Endodermal cell (in vitro differentiated cells): ENCODE measurements around the gene TPGS1. TPM values are rescaled to one million over a fixed set of nuclear protein-coding genes. Genes with fewer than 3 reads are reported as not detected.

Source experiments
- DNase-seq: peaks from one replicate; pipeline ENCODE4 v3.0.0-alpha.2; 2017
- H3K27ac ChIP-seq: 2 replicates; pipeline ENCODE4 v1.5.1; 2013; ENCODE audit warnings: mild to moderate bottlenecking, low read depth, low read length, moderate library complexity
- H3K27me3 ChIP-seq: 2 replicates; pipeline ENCODE4 v1.6.1; 2013; ENCODE audit warnings: mild to moderate bottlenecking, low read length, moderate library complexity; ENCODE audit not compliant: insufficient read depth, control insufficient read depth, poor library complexity, severe bottlenecking
- H3K36me3 ChIP-seq: 2 replicates; pipeline ENCODE4 v1.7.0; 2013; ENCODE audit warnings: mild to moderate bottlenecking, low read length, moderate library complexity; ENCODE audit not compliant: control insufficient read depth, insufficient read depth
- H3K4me1 ChIP-seq: one replicate; pipeline ENCODE4 v1.7.0; 2013; ENCODE audit warnings: low read length; ENCODE audit not compliant: control insufficient read depth, insufficient read depth
- H3K4me3 ChIP-seq: 2 replicates; pipeline ENCODE4 v1.5.1; 2013; ENCODE audit warnings: mild to moderate bottlenecking, low read length, moderate library complexity
- H3K9ac ChIP-seq: 2 replicates; pipeline ENCODE4 v1.6.1; 2013; ENCODE audit warnings: mild to moderate bottlenecking, low read length, moderate library complexity; ENCODE audit not compliant: poor library complexity, severe bottlenecking; ENCODE audit errors: extremely low read depth
- H3K9me3 ChIP-seq: 2 replicates; pipeline ENCODE4 v1.6.1; 2013; ENCODE audit warnings: mild to moderate bottlenecking, low read length, moderate library complexity; ENCODE audit not compliant: control insufficient read depth
- H3K27ac Mint-ChIP-seq: 2 replicates; pipeline ENCODE4 v1.8.0; 2020; ENCODE audit warnings: mixed read lengths
- H3K27me3 Mint-ChIP-seq: 2 replicates; pipeline ENCODE4 v1.8.0; 2021; ENCODE audit warnings: mild to moderate bottlenecking, mixed read lengths; ENCODE audit not compliant: insufficient read depth
- H3K36me3 Mint-ChIP-seq: 2 replicates; pipeline ENCODE4 v1.8.0; 2020; ENCODE audit warnings: low read depth, mixed read lengths
- H3K4me1 Mint-ChIP-seq: 2 replicates; pipeline ENCODE4 v1.8.0; 2020; ENCODE audit warnings: mixed read lengths
- H3K4me3 Mint-ChIP-seq: 2 replicates; pipeline ENCODE4 v1.8.0; 2020; ENCODE audit warnings: mild to moderate bottlenecking, moderate library complexity, mixed read lengths
- H3K9me3 Mint-ChIP-seq: 2 replicates; pipeline ENCODE4 v1.8.0; 2020; ENCODE audit warnings: mild to moderate bottlenecking, mixed read lengths
- CTCF ChIP-seq: fragments of 200-600 bp; sonication (generic); conservative IDR thresholded peaks from 2 replicates; pipeline ENCODE4 v1.5.0; 2021; ENCODE audit warnings: antibody characterized with exemption, mild to moderate bottlenecking
- WGBS, 2 experiments: methylation state at CpG; one replicate each; pipeline versions ENCODE4 v1.1.5 to v1.1.7; 2013; ENCODE audit warnings: missing lambda C conversion rate in 2 of 2, mixed read lengths in 1 of 2; ENCODE audit not compliant: insufficient coverage in 1 of 2, insufficient read length in 1 of 2; 5-methylcytosine and 5-hydroxymethylcytosine counted together
- total RNA-seq, 2 donors: library from RNA; stranded (reverse); fragmentation: NEBNext Ultra II Directional in 1 of 2; extraction: Animal tissue kit (Norgen Biotek cat#: 25700) in 1 of 2; gene quantifications; 2 replicates in 1 of 2; 3 replicates in 1 of 2; pipeline ENCODE4 v1.2.1, GENCODE V29; 2021

TPGS1 gene
- total RNA-seq, 2 donors from 2014 or later: 11.7 to 13.0 TPM

- DNase-seq: no peak
- Histone ChIP-seq H3K27me3 (no peaks in the 10 kb centered on the region), H3K9ac (no peak overlapping the region), H3K4me3 (no peak overlapping the region), H3K27ac (no peak overlapping the region), H3K4me1 (no peaks in the 10 kb centered on the region), H3K36me3 (no peaks in the 10 kb centered on the region), H3K9me3 (no peaks in the 10 kb centered on the region)
- no peak for TF ChIP-seq CTCF
- no peak overlapping the region for H3K27ac Mint-ChIP-seq
- WGBS, 2 experiments: 96 to 98% methylated on average over 37 to 45 of the region's 45 CpGs
- H3K4me1 Mint-ChIP-seq: no peaks in the 10 kb centered on the region
- H3K27me3 Mint-ChIP-seq: peaks cover 34% of the 10 kb centered on the region
- H3K9me3 Mint-ChIP-seq: no peaks in the 10 kb centered on the region
- H3K4me3 Mint-ChIP-seq: no peak overlapping the region
- peaks cover 4% of the 10 kb centered on the region for H3K36me3 Mint-ChIP-seq
Measured at GRCh38 chr19:519449-519865, 12.2 kb downstream of the TPGS1 start.

GRCh38 chr19:522726-523125 lies 15.4 kb downstream of the TPGS1 start:
- H3K27me3 Mint-ChIP-seq: peaks cover 37% of the 10 kb centered on the region
- Histone ChIP-seq H3K27ac (no peak overlapping the region), H3K36me3 (no peaks in the 10 kb centered on the region), H3K27me3 (no peaks in the 10 kb centered on the region), H3K4me1 (no peaks in the 10 kb centered on the region), H3K4me3 (no peak overlapping the region), H3K9me3 (no peaks in the 10 kb centered on the region), H3K9ac (no peak overlapping the region)
- no peak overlapping the region for H3K27ac Mint-ChIP-seq
- no peak for TF ChIP-seq CTCF
- no peaks in the 10 kb centered on the region for H3K9me3 Mint-ChIP-seq
- no peaks in the 10 kb centered on the region for H3K4me1 Mint-ChIP-seq
- H3K36me3 Mint-ChIP-seq: peaks cover 1% of the 10 kb centered on the region
- H3K4me3 Mint-ChIP-seq: no peak overlapping the region
- 94 to 95% methylated on average over 9 to 12 of the region's 12 CpGs for WGBS, 2 experiments
- DNase-seq: no peak

- no peak overlapping the region for H3K4me3 Mint-ChIP-seq
- H3K27me3 Mint-ChIP-seq: peaks cover 37% of the 10 kb centered on the region
- H3K36me3 ChIP-seq: no peaks in the 10 kb centered on the region
- no peaks in the 10 kb centered on the region for H3K4me1 ChIP-seq
- H3K36me3 Mint-ChIP-seq: peaks cover 1% of the 10 kb centered on the region
- WGBS, 2 experiments: 86 to 90% methylated on average over 20 to 29 of the region's 29 CpGs
- H3K27me3 ChIP-seq: no peaks in the 10 kb centered on the region
- no peak overlapping the region for H3K27ac Mint-ChIP-seq
- H3K9ac ChIP-seq: no peak overlapping the region
- H3K9me3 Mint-ChIP-seq: no peaks in the 10 kb centered on the region
- no peaks in the 10 kb centered on the region for H3K4me1 Mint-ChIP-seq
- H3K9me3 ChIP-seq: no peaks in the 10 kb centered on the region
- H3K27ac ChIP-seq: no peak overlapping the region
- TF ChIP-seq CTCF: no peak
- H3K4me3 ChIP-seq: no peak overlapping the region
- no peak for DNase-seq
Measured at GRCh38 chr19:524062-524674, 16.9 kb downstream of the TPGS1 start.
